Endodermal cell (in vitro differentiated cells): ENCODE results near the gene ASPG. TPM values are rescaled to one million over a fixed set of nuclear protein-coding genes. Genes with fewer than 3 reads are reported as not detected.

Source experiments
- DNase-seq: peaks from one replicate; pipeline ENCODE4 v3.0.0-alpha.2; 2017
- H3K27ac ChIP-seq: 2 replicates; pipeline ENCODE4 v1.5.1; 2013; ENCODE audit warnings: mild to moderate bottlenecking, low read depth, low read length, moderate library complexity
- H3K27me3 ChIP-seq: 2 replicates; pipeline ENCODE4 v1.6.1; 2013; ENCODE audit warnings: mild to moderate bottlenecking, low read length, moderate library complexity; ENCODE audit not compliant: insufficient read depth, control insufficient read depth, poor library complexity, severe bottlenecking
- H3K36me3 ChIP-seq: 2 replicates; pipeline ENCODE4 v1.7.0; 2013; ENCODE audit warnings: mild to moderate bottlenecking, low read length, moderate library complexity; ENCODE audit not compliant: control insufficient read depth, insufficient read depth
- H3K4me1 ChIP-seq: one replicate; pipeline ENCODE4 v1.7.0; 2013; ENCODE audit warnings: low read length; ENCODE audit not compliant: control insufficient read depth, insufficient read depth
- H3K4me3 ChIP-seq: 2 replicates; pipeline ENCODE4 v1.5.1; 2013; ENCODE audit warnings: mild to moderate bottlenecking, low read length, moderate library complexity
- H3K9ac ChIP-seq: 2 replicates; pipeline ENCODE4 v1.6.1; 2013; ENCODE audit warnings: mild to moderate bottlenecking, low read length, moderate library complexity; ENCODE audit not compliant: poor library complexity, severe bottlenecking; ENCODE audit errors: extremely low read depth
- H3K9me3 ChIP-seq: 2 replicates; pipeline ENCODE4 v1.6.1; 2013; ENCODE audit warnings: mild to moderate bottlenecking, low read length, moderate library complexity; ENCODE audit not compliant: control insufficient read depth
- H3K27ac Mint-ChIP-seq: 2 replicates; pipeline ENCODE4 v1.8.0; 2020; ENCODE audit warnings: mixed read lengths
- H3K27me3 Mint-ChIP-seq: 2 replicates; pipeline ENCODE4 v1.8.0; 2021; ENCODE audit warnings: mild to moderate bottlenecking, mixed read lengths; ENCODE audit not compliant: insufficient read depth
- H3K36me3 Mint-ChIP-seq: 2 replicates; pipeline ENCODE4 v1.8.0; 2020; ENCODE audit warnings: low read depth, mixed read lengths
- H3K4me1 Mint-ChIP-seq: 2 replicates; pipeline ENCODE4 v1.8.0; 2020; ENCODE audit warnings: mixed read lengths
- H3K4me3 Mint-ChIP-seq: 2 replicates; pipeline ENCODE4 v1.8.0; 2020; ENCODE audit warnings: mild to moderate bottlenecking, moderate library complexity, mixed read lengths
- H3K9me3 Mint-ChIP-seq: 2 replicates; pipeline ENCODE4 v1.8.0; 2020; ENCODE audit warnings: mild to moderate bottlenecking, mixed read lengths
- CTCF ChIP-seq: fragments of 200-600 bp; sonication (generic); conservative IDR thresholded peaks from 2 replicates; pipeline ENCODE4 v1.5.0; 2021; ENCODE audit warnings: antibody characterized with exemption, mild to moderate bottlenecking
- WGBS, 2 experiments: methylation state at CpG; one replicate each; pipeline versions ENCODE4 v1.1.5 to v1.1.7; 2013; ENCODE audit warnings: missing lambda C conversion rate in 2 of 2, mixed read lengths in 1 of 2; ENCODE audit not compliant: insufficient coverage in 1 of 2, insufficient read length in 1 of 2; 5-methylcytosine and 5-hydroxymethylcytosine counted together
- total RNA-seq, 2 donors: library from RNA; stranded (reverse); fragmentation: NEBNext Ultra II Directional in 1 of 2; extraction: Animal tissue kit (Norgen Biotek cat#: 25700) in 1 of 2; gene quantifications; 2 replicates in 1 of 2; 3 replicates in 1 of 2; pipeline ENCODE4 v1.2.1, GENCODE V29; 2021

The ASPG gene
- total RNA-seq, 2 donors from 2014 or later, result 0.71 to 1.4 TPM

GRCh38 chr14:104104076-104104901 lies 18.8 kb downstream of the ASPG start:
- no peak for TF ChIP-seq CTCF
- H3K9me3 Mint-ChIP-seq, result no peaks in the 10 kb centered on the region
- no peaks in the 10 kb centered on the region for H3K36me3 ChIP-seq
- H3K27me3 Mint-ChIP-seq, result no peaks in the 10 kb centered on the region
- no peak overlapping the region for H3K27ac Mint-ChIP-seq
- H3K4me1 ChIP-seq, result no peaks in the 10 kb centered on the region
- no peak overlapping the region for H3K27ac ChIP-seq
- H3K4me3 Mint-ChIP-seq, result no peak overlapping the region
- H3K9ac ChIP-seq, result no peak overlapping the region
- H3K4me3 ChIP-seq, result no peak overlapping the region
- peak; percentile 46 for DNase-seq
- H3K4me1 Mint-ChIP-seq, result no peaks in the 10 kb centered on the region
- no peaks in the 10 kb centered on the region for H3K27me3 ChIP-seq
- 91 to 97% methylated on average over 18 to 35 of the region's 35 CpGs for WGBS, 2 experiments
- H3K9me3 ChIP-seq, result no peaks in the 10 kb centered on the region
- no peaks in the 10 kb centered on the region for H3K36me3 Mint-ChIP-seq

GRCh38 chr14:104105071-104105821 lies 19.7 kb downstream of the ASPG start:
- Histone ChIP-seq H3K27me3 (no peaks in the 10 kb centered on the region), H3K9ac (no peak overlapping the region), H3K4me1 (no peaks in the 10 kb centered on the region), H3K27ac (no peak overlapping the region), H3K4me3 (no peak overlapping the region), H3K36me3 (no peaks in the 10 kb centered on the region), H3K9me3 (no peaks in the 10 kb centered on the region)
- Mint-ChIP-seq H3K27ac (no peak overlapping the region), H3K27me3 (no peaks in the 10 kb centered on the region), H3K9me3 (no peaks in the 10 kb centered on the region), H3K4me1 (no peaks in the 10 kb centered on the region), H3K36me3 (no peaks in the 10 kb centered on the region), H3K4me3 (no peak overlapping the region)
- peak; percentile 48 for DNase-seq
- 89 to 96% methylated on average over 14 to 27 of the region's 27 CpGs for WGBS, 2 experiments
- no peak for TF ChIP-seq CTCF

- H3K27me3 ChIP-seq, result no peaks in the 10 kb centered on the region
- Mint-ChIP-seq H3K4me3 (no peak overlapping the region), H3K36me3 (no peaks in the 10 kb centered on the region), H3K27me3 (no peaks in the 10 kb centered on the region), H3K9me3 (no peaks in the 10 kb centered on the region), H3K4me1 (no peaks in the 10 kb centered on the region), H3K27ac (no peak overlapping the region)
- no peak overlapping the region for H3K9ac ChIP-seq
- no peaks in the 10 kb centered on the region for H3K4me1 ChIP-seq
- DNase-seq, result no peak
- no peak overlapping the region for H3K4me3 ChIP-seq
- no peak for TF ChIP-seq CTCF
- H3K9me3 ChIP-seq, result no peaks in the 10 kb centered on the region
- no peaks in the 10 kb centered on the region for H3K36me3 ChIP-seq
- no peak overlapping the region for H3K27ac ChIP-seq
- WGBS, 2 experiments, result 87 to 88% methylated on average over 7 to 18 of the region's 18 CpGs
These were observed 20.4 kb downstream of the ASPG start for GRCh38 chr14:104105822-104106470.
